GM11168 (cell line): ENCODE data around the gene MAD1L1.

Experiments used
- in situ Hi-C: fragments of 300-500 bp; cut with MboI; formaldehyde crosslinking; loops from one replicate; pipeline ENCODE4 v1.12.0; 2022; ENCODE audit warnings: low sequenced_read_pairs; ENCODE audit not compliant: unreplicated experiment

Gene MAD1L1

GRCh38 chr7:2099048-2099957 lies 133.4 kb downstream of the MAD1L1 start:
- in situ Hi-C loops = no loop called here

- in situ Hi-C loops = no loop called here
Observed at GRCh38 chr7:2098496-2098895, 134.2 kb downstream of the MAD1L1 start.

GRCh38 chr7:2098056-2098455 lies 134.7 kb downstream of the MAD1L1 start:
- in situ Hi-C loops = no loop called here

GRCh38 chr7:2097492-2097891 lies 135.3 kb downstream of the MAD1L1 start:
- in situ Hi-C loops = no loop called here

GRCh38 chr7:2096692-2097387 lies 135.9 kb downstream of the MAD1L1 start:
- in situ Hi-C loops = no loop called here

GRCh38 chr7:2095436-2095835 lies 137.3 kb downstream of the MAD1L1 start:
- in situ Hi-C loops = no loop called here

- in situ Hi-C loops = no loop called here
Observed at GRCh38 chr7:2094454-2095045, 138.2 kb downstream of the MAD1L1 start.

GRCh38 chr7:2093843-2094220 lies 138.9 kb downstream of the MAD1L1 start:
- in situ Hi-C loops = no loop called here

- in situ Hi-C loops = no loop called here
Observed at GRCh38 chr7:2093215-2093842, 139.4 kb downstream of the MAD1L1 start.

- in situ Hi-C loops = no loop called here
Observed at GRCh38 chr7:2092279-2092678, 140.5 kb downstream of the MAD1L1 start.

- in situ Hi-C loops = no loop called here
Observed at GRCh38 chr7:2090526-2091520, 141.9 kb downstream of the MAD1L1 start.

GRCh38 chr7:2088801-2089200 lies 143.9 kb downstream of the MAD1L1 start:
- in situ Hi-C loops = no loop called here

GRCh38 chr7:2087744-2088143 lies 145.0 kb downstream of the MAD1L1 start:
- in situ Hi-C loops = no loop called here

- in situ Hi-C loops = no loop called here
Observed at GRCh38 chr7:2086229-2086628, 146.5 kb downstream of the MAD1L1 start.

- in situ Hi-C loops = no loop called here
Observed at GRCh38 chr7:2085804-2086203, 146.9 kb downstream of the MAD1L1 start.

- in situ Hi-C loops = no loop called here
Observed at GRCh38 chr7:2084781-2085505, 147.8 kb downstream of the MAD1L1 start.

- in situ Hi-C loops = no loop called here
Observed at GRCh38 chr7:2084331-2084730, 148.4 kb downstream of the MAD1L1 start.

- in situ Hi-C loops = no loop called here
Observed at GRCh38 chr7:2083362-2083761, 149.4 kb downstream of the MAD1L1 start.
